ENCODE measurements around the gene TEX19.

TEX19 gene

DNA sequence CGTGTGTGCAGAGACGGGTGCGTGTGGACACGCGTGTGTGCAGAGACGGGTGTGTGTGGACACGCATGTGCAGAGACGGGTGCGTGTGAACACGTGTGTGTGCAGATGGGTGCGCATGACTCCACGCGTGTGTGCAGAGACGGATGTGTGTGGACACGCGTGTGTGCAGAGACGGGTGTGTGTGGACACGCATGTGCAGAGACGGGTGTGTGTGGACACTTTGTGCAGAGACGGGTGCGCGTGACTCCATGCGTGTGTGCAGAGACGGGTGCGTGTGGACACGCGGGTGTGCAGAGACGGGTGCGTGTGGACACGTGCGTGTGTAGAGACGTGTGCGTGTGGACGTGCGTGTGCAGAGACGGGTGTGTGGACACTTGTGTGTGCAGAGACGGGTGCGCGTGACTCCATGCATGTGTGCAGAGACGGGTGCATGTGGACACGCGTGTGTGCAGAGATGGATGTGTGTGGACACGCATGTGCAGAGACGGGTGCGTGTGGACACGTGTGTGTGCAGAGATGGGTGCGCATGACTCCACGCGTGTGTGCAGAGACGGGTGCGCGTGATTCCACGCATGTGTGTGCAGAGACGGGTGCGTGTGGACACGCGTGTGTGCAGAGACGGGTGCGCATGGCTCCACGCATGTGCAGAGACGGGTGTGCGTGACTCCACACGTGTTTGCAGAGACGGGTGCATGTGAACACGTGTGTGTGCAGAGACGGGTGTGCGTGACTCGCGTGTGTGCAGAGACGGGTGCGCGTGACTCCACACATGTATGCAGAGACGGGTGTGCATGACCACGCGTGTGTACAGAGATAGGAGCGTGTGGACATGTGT, 40.1 kb upstream of the TEX19 start:
- no peak for DNase-seq (ENCODE audit: low spot score)
- H3K4me3 ChIP-seq = no peak overlapping the region

GRCh38 chr17:82319619-82320062, 39.4 kb upstream of the TEX19 start:
- no peak for DNase-seq (ENCODE audit: low spot score)
- TF ChIP-seq CTCF (IDR thresholded peaks at IDR 0.05) = no peak
- no peak overlapping the region for H3K27ac ChIP-seq
- no peak overlapping the region for H3K4me3 ChIP-seq

More for the DNA sequence above, 40.1 kb upstream of the TEX19 start:
- no peak for TF ChIP-seq CTCF (IDR thresholded peaks at IDR 0.05)
- no peak overlapping the region for H3K27ac ChIP-seq

- DNase-seq (ENCODE audit: low spot score) = no peak
- Histone ChIP-seq H3K4me3 (no peak overlapping the region), H3K27ac (no peak overlapping the region)
- no peak for TF ChIP-seq CTCF (IDR thresholded peaks at IDR 0.05)
Measured at GRCh38 chr17:82320140-82320840, 38.8 kb upstream of the TEX19 start.

DNA sequence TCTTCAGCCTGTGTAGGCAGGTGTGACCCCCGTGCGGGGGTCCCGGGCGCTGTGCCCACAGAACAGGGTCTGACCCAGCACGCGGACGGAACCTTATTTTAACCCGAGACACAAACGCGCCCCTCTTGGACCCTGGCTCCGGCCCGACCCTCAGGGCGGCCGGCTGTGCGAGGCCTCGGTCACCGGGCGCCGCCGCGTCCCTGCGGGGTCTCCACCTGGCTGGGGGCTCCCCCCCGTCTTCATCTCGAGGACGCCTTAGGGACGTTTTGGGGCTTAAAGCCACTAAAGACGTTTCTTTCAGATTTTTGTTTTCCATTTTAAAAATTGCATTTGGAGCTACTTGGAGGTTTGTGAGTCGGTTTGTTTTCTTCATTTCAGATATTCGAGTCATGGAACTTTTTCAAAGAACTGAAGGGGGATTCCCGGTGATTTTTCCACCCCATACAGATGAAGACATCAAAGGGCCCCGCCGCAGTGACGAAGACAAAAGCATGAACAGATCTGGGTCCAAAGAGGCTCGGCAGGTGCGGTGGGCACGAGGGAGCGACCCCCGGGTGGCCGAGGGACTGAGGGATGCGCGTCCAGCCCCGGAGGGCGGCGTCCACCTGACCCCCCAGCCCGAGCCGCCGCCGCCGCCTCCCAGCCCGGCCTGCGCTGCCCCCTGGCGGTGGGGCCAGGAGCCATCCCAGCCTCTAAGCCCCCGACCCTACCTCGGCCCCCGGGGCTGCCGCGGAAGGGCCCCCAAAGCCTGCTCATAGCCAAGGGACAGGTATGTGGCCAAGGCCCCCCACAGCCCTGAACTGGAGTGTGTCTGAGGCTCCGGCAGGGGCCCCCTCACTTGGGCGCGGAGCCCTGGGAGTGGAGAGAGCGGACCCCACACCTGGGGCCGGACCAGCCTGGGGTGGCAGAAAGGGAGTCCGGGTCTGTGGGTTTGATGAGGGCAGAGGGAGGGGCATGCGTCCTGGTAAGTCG, 37.8 kb upstream of the TEX19 start:
- H3K27ac ChIP-seq = no peak overlapping the region
- no peak overlapping the region for H3K4me3 ChIP-seq
- TF ChIP-seq CTCF (IDR thresholded peaks at IDR 0.05) = peak; percentile 99
- no peak for DNase-seq (ENCODE audit: low spot score)

GRCh38 chr17:82321947-82322466, 37.0 kb upstream of the TEX19 start:
- no peak for TF ChIP-seq CTCF (IDR thresholded peaks at IDR 0.05)
- DNase-seq (ENCODE audit: low spot score) = no peak
- no peak overlapping the region for H3K27ac ChIP-seq
- no peak overlapping the region for H3K4me3 ChIP-seq
